ENCODE results near the gene NT5DC4.

The NT5DC4 gene

GRCh38 chr2:112764071-112765044 lies 43.5 kb downstream of the NT5DC4 start, which contains the start of gene CKAP2L:
CKAP2L (minus strand) TSS chr2:112764609; CDS start chr2:112764598, 11 bp downstream.
- peak within 1 kb of the TSS; percentile 91 for H3K4me3 Mint-ChIP-seq
- no peaks in the 10 kb centered on the region for H3K9me3 Mint-ChIP-seq
- H3K27ac Mint-ChIP-seq = peak within 1 kb of the TSS; percentile 80
- peak; percentile 85 to 89 for DNase-seq (ENCODE audit: low spot score in 2 of 2)
- H3K36me3 Mint-ChIP-seq = no peaks in the 10 kb centered on the region
- peak; percentile 98 for ATAC-seq (ENCODE audit: low read depth)
- peaks cover 16% of the 10 kb centered on the region for H3K4me1 Mint-ChIP-seq
- H3K27me3 Mint-ChIP-seq = no peaks in the 10 kb centered on the region

- ATAC-seq (ENCODE audit: low read depth) = no peak
- Mint-ChIP-seq H3K9me3 (no peaks in the 10 kb centered on the region), H3K27me3 (no peaks in the 10 kb centered on the region), H3K27ac (no peak overlapping the region), H3K4me3 (peak overlapping the region; percentile 91), H3K4me1 (peaks cover 16% of the 10 kb centered on the region), H3K36me3 (no peaks in the 10 kb centered on the region)
- DNase-seq (ENCODE audit: low spot score in 2 of 2) = no peak
Observed at GRCh38 chr2:112765251-112765650, 44.4 kb downstream of the NT5DC4 start.

- H3K4me1 Mint-ChIP-seq = peaks cover 21% of the 10 kb centered on the region
- no peak for DNase-seq (ENCODE audit: low spot score in 2 of 2)
Observed at GRCh38 chr2:112767693-112768330, 47.0 kb downstream of the NT5DC4 start.

GRCh38 chr2:112768432-112768831 lies 47.6 kb downstream of the NT5DC4 start:
- Mint-ChIP-seq H3K27me3 (no peaks in the 10 kb centered on the region), H3K4me3 (no peak overlapping the region), H3K4me1 (peaks cover 20% of the 10 kb centered on the region), H3K9me3 (no peaks in the 10 kb centered on the region), H3K36me3 (no peaks in the 10 kb centered on the region), H3K27ac (no peak overlapping the region)
- DNase-seq (ENCODE audit: low spot score in 2 of 2) (no peak), ATAC-seq (ENCODE audit: low read depth) (no peak)

More at GRCh38 chr2:112767693-112768330, 47.0 kb downstream of the NT5DC4 start:
- no peaks in the 10 kb centered on the region for H3K36me3 Mint-ChIP-seq
- no peak overlapping the region for H3K27ac Mint-ChIP-seq
- H3K27me3 Mint-ChIP-seq = no peaks in the 10 kb centered on the region
- ATAC-seq (ENCODE audit: low read depth) = no peak
- peak overlapping the region; percentile 21 for H3K4me3 Mint-ChIP-seq
- no peaks in the 10 kb centered on the region for H3K9me3 Mint-ChIP-seq

GRCh38 chr2:112772322-112772721 lies 51.5 kb downstream of the NT5DC4 start:
- no peak overlapping the region for H3K27ac Mint-ChIP-seq
- DNase-seq (ENCODE audit: low spot score in 2 of 2) = no peak
- H3K4me1 Mint-ChIP-seq = peaks cover 12% of the 10 kb centered on the region
- peaks cover 2% of the 10 kb centered on the region for H3K9me3 Mint-ChIP-seq
- H3K4me3 Mint-ChIP-seq = no peak overlapping the region
- ATAC-seq (ENCODE audit: low read depth) = no peak
- H3K36me3 Mint-ChIP-seq = no peaks in the 10 kb centered on the region
- peaks cover 4% of the 10 kb centered on the region for H3K27me3 Mint-ChIP-seq

GRCh38 chr2:112772911-112773475 lies 52.2 kb downstream of the NT5DC4 start:
- peaks cover 4% of the 10 kb centered on the region for H3K27me3 Mint-ChIP-seq
- H3K27ac Mint-ChIP-seq = no peak overlapping the region
- ATAC-seq (ENCODE audit: low read depth) (no peak), DNase-seq (ENCODE audit: low spot score in 2 of 2) (no peak)
- no peak overlapping the region for H3K4me3 Mint-ChIP-seq
- H3K4me1 Mint-ChIP-seq = peaks cover 10% of the 10 kb centered on the region
- H3K36me3 Mint-ChIP-seq = no peaks in the 10 kb centered on the region
- H3K9me3 Mint-ChIP-seq = peaks cover 2% of the 10 kb centered on the region

- Mint-ChIP-seq H3K27me3 (peaks cover 4% of the 10 kb centered on the region), H3K4me3 (no peak overlapping the region), H3K27ac (no peak overlapping the region), H3K36me3 (no peaks in the 10 kb centered on the region), H3K4me1 (peaks cover 10% of the 10 kb centered on the region), H3K9me3 (peaks cover 2% of the 10 kb centered on the region)
- ATAC-seq (ENCODE audit: low read depth) (no peak), DNase-seq (ENCODE audit: low spot score in 2 of 2) (no peak)
Observed at GRCh38 chr2:112773556-112773955, 52.7 kb downstream of the NT5DC4 start.

GRCh38 chr2:112774536-112775285 lies 53.9 kb downstream of the NT5DC4 start:
- DNase-seq (ENCODE audit: low spot score in 2 of 2) = no peak
- Mint-ChIP-seq H3K4me3 (no peak overlapping the region), H3K27me3 (peaks cover 4% of the 10 kb centered on the region), H3K27ac (no peak overlapping the region), H3K4me1 (peaks cover 10% of the 10 kb centered on the region), H3K9me3 (peaks cover 2% of the 10 kb centered on the region), H3K36me3 (no peaks in the 10 kb centered on the region)
- no peak for ATAC-seq (ENCODE audit: low read depth)

GRCh38 chr2:112776113-112776512 lies 55.3 kb downstream of the NT5DC4 start:
- no peaks in the 10 kb centered on the region for H3K36me3 Mint-ChIP-seq
- ATAC-seq (ENCODE audit: low read depth) = no peak
- H3K4me3 Mint-ChIP-seq = no peak overlapping the region
- H3K27ac Mint-ChIP-seq = no peak overlapping the region
- DNase-seq (ENCODE audit: low spot score in 2 of 2) = no peak
- peaks cover 10% of the 10 kb centered on the region for H3K4me1 Mint-ChIP-seq
- H3K27me3 Mint-ChIP-seq = peaks cover 4% of the 10 kb centered on the region
- H3K9me3 Mint-ChIP-seq = peaks cover 2% of the 10 kb centered on the region

- H3K9me3 Mint-ChIP-seq = peaks cover 2% of the 10 kb centered on the region
- H3K27ac Mint-ChIP-seq = peak overlapping the region; percentile 45
- no peaks in the 10 kb centered on the region for H3K36me3 Mint-ChIP-seq
- ATAC-seq (ENCODE audit: low read depth) (no peak), DNase-seq (ENCODE audit: low spot score in 2 of 2) (no peak)
- H3K4me1 Mint-ChIP-seq = peaks cover 17% of the 10 kb centered on the region
- H3K27me3 Mint-ChIP-seq = peaks cover 4% of the 10 kb centered on the region
- no peak overlapping the region for H3K4me3 Mint-ChIP-seq
Observed at GRCh38 chr2:112777036-112777435, 56.2 kb downstream of the NT5DC4 start.

- Mint-ChIP-seq H3K4me3 (no peak overlapping the region), H3K36me3 (no peaks in the 10 kb centered on the region), H3K27ac (no peak overlapping the region), H3K9me3 (peaks cover 2% of the 10 kb centered on the region), H3K4me1 (peaks cover 35% of the 10 kb centered on the region), H3K27me3 (peaks cover 4% of the 10 kb centered on the region)
- DNase-seq (ENCODE audit: low spot score in 2 of 2) (no peak), ATAC-seq (ENCODE audit: low read depth) (no peak)
Observed at GRCh38 chr2:112779598-112779997, 58.8 kb downstream of the NT5DC4 start.

- Mint-ChIP-seq H3K27me3 (no peaks in the 10 kb centered on the region), H3K4me1 (peaks cover 31% of the 10 kb centered on the region), H3K9me3 (no peaks in the 10 kb centered on the region), H3K4me3 (peak overlapping the region; percentile 49), H3K36me3 (no peaks in the 10 kb centered on the region), H3K27ac (peak overlapping the region; percentile 83)
- DNase-seq (ENCODE audit: low spot score in 2 of 2) (no peak), ATAC-seq (ENCODE audit: low read depth) (peak; percentile 81)
Observed at GRCh38 chr2:112782234-112782799, 61.5 kb downstream of the NT5DC4 start.

- H3K9me3 Mint-ChIP-seq = no peaks in the 10 kb centered on the region
Observed at GRCh38 chr2:112783187-112783714, 62.4 kb downstream of the NT5DC4 start.

More at GRCh38 chr2:112783187-112783714, 62.4 kb downstream of the NT5DC4 start:
- Mint-ChIP-seq H3K36me3 (no peaks in the 10 kb centered on the region), H3K4me3 (no peak overlapping the region), H3K27me3 (no peaks in the 10 kb centered on the region), H3K27ac (peak overlapping the region; percentile 83), H3K4me1 (peaks cover 31% of the 10 kb centered on the region)
- no peak for ATAC-seq (ENCODE audit: low read depth)
- DNase-seq (ENCODE audit: low spot score in 2 of 2) = no peak
